Endothelial cell of umbilical vein (primary cell): ENCODE results near the gene RINL.

Source experiments
- JUN ChIP-seq: IDR thresholded peaks from 2 replicates; pipeline ENCODE4 v1.6.1; 2011; ENCODE audit warnings: borderline replicate concordance, low read depth; ENCODE audit not compliant: insufficient read length, insufficient read depth
- POLR2A ChIP-seq: IDR thresholded peaks from 2 replicates; pipeline ENCODE4 v1.6.1; 2012; ENCODE audit warnings: low read depth, mild to moderate bottlenecking, control low read depth, low read length
- TF ChIP-seq, protein P1 (sequence below), 2 donors: IDR thresholded peaks; 1 replicate in 1 of 2; 2 replicates in 1 of 2; pipeline ENCODE4 v1.5.1; 2011; ENCODE audit warnings: low read length in 2 of 2, mild to moderate bottlenecking in 2 of 2, moderate library complexity in 2 of 2, control low read depth in 1 of 2, inconsistent platforms in 1 of 2, low read depth in 1 of 2; ENCODE audit not compliant: insufficient read depth in 1 of 2; ENCODE audit errors: extremely low read depth in 1 of 2

- TF ChIP-seq, protein P1, sequence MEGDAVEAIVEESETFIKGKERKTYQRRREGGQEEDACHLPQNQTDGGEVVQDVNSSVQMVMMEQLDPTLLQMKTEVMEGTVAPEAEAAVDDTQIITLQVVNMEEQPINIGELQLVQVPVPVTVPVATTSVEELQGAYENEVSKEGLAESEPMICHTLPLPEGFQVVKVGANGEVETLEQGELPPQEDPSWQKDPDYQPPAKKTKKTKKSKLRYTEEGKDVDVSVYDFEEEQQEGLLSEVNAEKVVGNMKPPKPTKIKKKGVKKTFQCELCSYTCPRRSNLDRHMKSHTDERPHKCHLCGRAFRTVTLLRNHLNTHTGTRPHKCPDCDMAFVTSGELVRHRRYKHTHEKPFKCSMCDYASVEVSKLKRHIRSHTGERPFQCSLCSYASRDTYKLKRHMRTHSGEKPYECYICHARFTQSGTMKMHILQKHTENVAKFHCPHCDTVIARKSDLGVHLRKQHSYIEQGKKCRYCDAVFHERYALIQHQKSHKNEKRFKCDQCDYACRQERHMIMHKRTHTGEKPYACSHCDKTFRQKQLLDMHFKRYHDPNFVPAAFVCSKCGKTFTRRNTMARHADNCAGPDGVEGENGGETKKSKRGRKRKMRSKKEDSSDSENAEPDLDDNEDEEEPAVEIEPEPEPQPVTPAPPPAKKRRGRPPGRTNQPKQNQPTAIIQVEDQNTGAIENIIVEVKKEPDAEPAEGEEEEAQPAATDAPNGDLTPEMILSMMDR (IDR thresholded peaks at IDR 0.05; ENCODE audit: extremely low read depth in 1 of 2, insufficient read depth in 1 of 2, low read depth in 1 of 2, low read length in 2 of 2) = no peak
- TF ChIP-seq JUN (no peak), POLR2A (peak; percentile 43)
These were observed 21.5 kb upstream of the RINL start, which contains the start of the genes NFKBIB and SIRT2 for GRCh38 chr19:38899447-38900201.
